Measurements from ENCODE around the gene INSYN2B.

DNA sequence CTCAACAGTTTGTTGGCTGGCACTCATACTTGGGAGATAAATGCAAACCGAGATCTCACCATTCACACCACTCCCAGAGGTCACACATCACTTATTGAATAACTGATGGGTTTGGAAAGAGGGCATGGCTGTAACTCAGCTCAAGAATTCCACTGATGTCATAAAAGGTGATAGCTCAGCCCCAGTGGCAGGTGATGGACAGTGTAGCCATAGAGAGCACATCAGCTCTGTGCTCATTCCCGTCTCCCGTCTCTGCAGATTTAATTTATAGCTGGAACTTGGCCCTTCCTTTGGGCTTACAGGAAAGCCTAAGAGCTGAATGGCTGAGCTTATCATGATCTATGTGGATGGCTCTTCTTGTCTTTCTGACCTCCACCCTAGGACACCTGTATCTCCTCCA, 59.8 kb downstream of the INSYN2B start:
- TF ChIP-seq ELF4 (IDR thresholded peaks at IDR 0.05), result no peak
- no peak for TF ChIP-seq FOXM1 (IDR thresholded peaks at IDR 0.05; ENCODE audit: borderline replicate concordance)
- no peak for TF ChIP-seq SP1 (IDR thresholded peaks at IDR 0.05)
- TF ChIP-seq NFRKB (IDR thresholded peaks at IDR 0.05), result no peak
- TF ChIP-seq, protein P1, sequence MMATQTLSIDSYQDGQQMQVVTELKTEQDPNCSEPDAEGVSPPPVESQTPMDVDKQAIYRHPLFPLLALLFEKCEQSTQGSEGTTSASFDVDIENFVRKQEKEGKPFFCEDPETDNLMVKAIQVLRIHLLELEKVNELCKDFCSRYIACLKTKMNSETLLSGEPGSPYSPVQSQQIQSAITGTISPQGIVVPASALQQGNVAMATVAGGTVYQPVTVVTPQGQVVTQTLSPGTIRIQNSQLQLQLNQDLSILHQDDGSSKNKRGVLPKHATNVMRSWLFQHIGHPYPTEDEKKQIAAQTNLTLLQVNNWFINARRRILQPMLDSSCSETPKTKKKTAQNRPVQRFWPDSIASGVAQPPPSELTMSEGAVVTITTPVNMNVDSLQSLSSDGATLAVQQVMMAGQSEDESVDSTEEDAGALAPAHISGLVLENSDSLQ (IDR thresholded peaks at IDR 0.05), result no peak
- TF ChIP-seq BHLHE40 (IDR thresholded peaks at IDR 0.05; ENCODE audit: borderline replicate concordance), result no peak
- TF ChIP-seq FOXA1 (IDR thresholded peaks at IDR 0.05), result no peak
- no peak for TF ChIP-seq ZNF384 (IDR thresholded peaks at IDR 0.05)
- TF ChIP-seq L3MBTL2 (conservative IDR thresholded peaks at IDR 0.05), result no peak
- TF ChIP-seq TARDBP (IDR thresholded peaks at IDR 0.05), result no peak
- TF ChIP-seq FOXK2 (IDR thresholded peaks at IDR 0.05), result no peak
